Stimulated activated CD8-positive, alpha-beta memory T cell treated with anti-CD3 and anti-CD28 coated beads, Interleukin-15, amount 100 ng/mL, for 4 hours (primary cell): ENCODE data around the gene ROCK2.
"Not testable (repeated sequence)": the region's sequence is repeated elsewhere in the genome, so short reads cannot be mapped to it uniquely, and the experiment has no call there.

Experiments used
- DNase-seq, 2 donors: peaks; one replicate each; pipeline ENCODE4 v3.0.0-alpha.2; 2020; ENCODE audit warnings: low read depth in 2 of 2

The ROCK2 gene

GRCh38 chr2:11267931-11268330, 76.5 kb downstream of the ROCK2 start:
- DNase-seq: no peak

- DNase-seq: no peak
These were observed 79.6 kb downstream of the ROCK2 start for GRCh38 chr2:11264818-11265217.

GRCh38 chr2:11264007-11264406, 80.4 kb downstream of the ROCK2 start:
- no peak for DNase-seq

GRCh38 chr2:11263177-11263576, 81.3 kb downstream of the ROCK2 start:
- DNase-seq: no peak

GRCh38 chr2:11262438-11262837, 82.0 kb downstream of the ROCK2 start:
- not testable (repeated sequence) for DNase-seq

GRCh38 chr2:11261564-11261963, 82.9 kb downstream of the ROCK2 start:
- DNase-seq: not testable (repeated sequence)

- DNase-seq: no peak
These were observed 83.5 kb downstream of the ROCK2 start for GRCh38 chr2:11260979-11261378.

GRCh38 chr2:11257964-11258363, 86.5 kb downstream of the ROCK2 start:
- DNase-seq: no peak

- no peak for DNase-seq
These were observed 87.4 kb downstream of the ROCK2 start for GRCh38 chr2:11257078-11257477.

- DNase-seq: no peak
These were observed 88.3 kb downstream of the ROCK2 start for GRCh38 chr2:11256166-11256565.

GRCh38 chr2:11254100-11254536, 90.3 kb downstream of the ROCK2 start:
- no peak for DNase-seq

GRCh38 chr2:11252458-11252857, 92.0 kb downstream of the ROCK2 start:
- not testable (repeated sequence) for DNase-seq

- DNase-seq: no peak
These were observed 93.8 kb downstream of the ROCK2 start for GRCh38 chr2:11250400-11251196.

GRCh38 chr2:11245322-11245721, 99.1 kb downstream of the ROCK2 start:
- DNase-seq: no peak

GRCh38 chr2:11244091-11244826, 100.2 kb downstream of the ROCK2 start:
- DNase-seq: no peak

- no peak for DNase-seq
These were observed 100.9 kb downstream of the ROCK2 start for GRCh38 chr2:11243512-11243911.

GRCh38 chr2:11242542-11243174, 101.8 kb downstream of the ROCK2 start:
- no peak for DNase-seq

GRCh38 chr2:11241412-11242203, 102.8 kb downstream of the ROCK2 start:
- no peak for DNase-seq

- DNase-seq: no peak
These were observed 104.6 kb downstream of the ROCK2 start for GRCh38 chr2:11239666-11240462.

- DNase-seq: no peak
These were observed 105.3 kb downstream of the ROCK2 start for GRCh38 chr2:11239147-11239546.

- no peak for DNase-seq
These were observed 107.3 kb downstream of the ROCK2 start for GRCh38 chr2:11237122-11237521.
